T-cell (primary cell): ENCODE data around the gene IL17B. TPM values are rescaled to one million over a fixed set of nuclear protein-coding genes. Genes with fewer than 3 reads are reported as not detected.

Experiments used
- ATAC-seq, 4 experiments: fragments of 200-7000 bp in 3 of 4; fragments of 150-1000 bp in 1 of 4; cut with Tn5 transposase; replicated peaks in 1 of 4; 1 replicate in 3 of 4; 2 replicates in 1 of 4; pipeline ENCODE4 v1.10.0; 2021; ENCODE audit warnings: moderate library complexity in 3 of 4, mild to moderate bottlenecking in 2 of 4, moderate number of reproducible peaks in 1 of 4
- CTCF ChIA-PET, 2 donors: fragments of 300-600 bp; sonication (Branson Sonifier 250); formaldehyde crosslinking; loops; one replicate each; lab custom pipeline; 2022; ENCODE audit warnings: antibody characterized with exemption in 2 of 2; lab: Charles Lee
- POLR2A ChIA-PET, 2 donors: fragments of 300-600 bp; sonication (Branson Sonifier 250); formaldehyde crosslinking; loops; one replicate each; lab custom pipeline; 2022; ENCODE audit warnings: antibody characterized with exemption in 2 of 2; lab: Charles Lee
- DNase-seq, 35 experiments: peaks; one replicate each; pipeline versions ENCODE4 v3.0.0 to v3.0.0-alpha.2; 2013 to 2023
- H3K27ac ChIP-seq: one replicate; pipeline ENCODE4 v1.5.1; 2013; ENCODE audit warnings: low read length
- H3K27me3 ChIP-seq, 2 experiments: replicated peaks in 1 of 2; 1 replicate in 1 of 2; 2 replicates in 1 of 2; pipeline versions ENCODE4 v1.6.1 to v1.7.0; 2013; ENCODE audit warnings: low read length in 1 of 2, mixed read lengths in 1 of 2; ENCODE audit not compliant: control insufficient read depth in 2 of 2, insufficient read depth in 2 of 2; ENCODE audit errors: extremely low read depth in 1 of 2
- H3K36me3 ChIP-seq, 2 donors: 1 replicate in 1 of 2; 2 replicates in 1 of 2; pipeline versions ENCODE4 v1.6.1 to v1.7.0; 2013; ENCODE audit warnings: low read length in 1 of 2; ENCODE audit not compliant: control insufficient read depth in 2 of 2, insufficient read depth in 1 of 2; ENCODE audit errors: extremely low read depth in 1 of 2
- H3K4me1 ChIP-seq, 2 experiments: 1 replicate in 1 of 2; 2 replicates in 1 of 2; pipeline versions ENCODE4 v1.6.1 to v1.7.0; 2013; ENCODE audit warnings: low read length in 2 of 2, mixed read lengths in 1 of 2; ENCODE audit not compliant: insufficient read depth in 2 of 2, control insufficient read depth in 1 of 2; ENCODE audit errors: extremely low read depth in 1 of 2
- H3K4me3 ChIP-seq, 2 donors: 1 replicate in 1 of 2; 2 replicates in 1 of 2; pipeline versions ENCODE4 v1.5.1 to v1.7.0; 2013; ENCODE audit warnings: mild to moderate bottlenecking in 2 of 2, low read length in 1 of 2, moderate library complexity in 1 of 2; ENCODE audit not compliant: control insufficient read depth in 1 of 2; ENCODE audit errors: extremely low read depth in 1 of 2
- H3K9me3 ChIP-seq: 2 replicates; pipeline ENCODE4 v1.7.0; 2013
- H3K27ac Mint-ChIP-seq, 2 donors: one replicate each; pipeline ENCODE4 v1.8.0; 2020 to 2021; ENCODE audit warnings: mild to moderate bottlenecking in 2 of 2, mixed read lengths in 2 of 2
- H3K27me3 Mint-ChIP-seq, 2 donors: one replicate each; pipeline ENCODE4 v1.8.0; 2021 to 2022; ENCODE audit warnings: mixed read lengths in 2 of 2
- H3K36me3 Mint-ChIP-seq: one replicate; pipeline ENCODE4 v1.8.0; 2021; ENCODE audit warnings: mixed read lengths
- H3K4me1 Mint-ChIP-seq, 3 donors: one replicate each; pipeline ENCODE4 v1.8.0; 2020 to 2022; ENCODE audit warnings: mixed read lengths in 3 of 3, mild to moderate bottlenecking in 1 of 3
- H3K4me3 Mint-ChIP-seq, 3 donors: one replicate each; pipeline ENCODE4 v1.8.0; 2020 to 2022; ENCODE audit warnings: mild to moderate bottlenecking in 3 of 3, mixed read lengths in 3 of 3, moderate library complexity in 3 of 3
- H3K9me3 Mint-ChIP-seq, 3 donors: one replicate each; pipeline ENCODE4 v1.8.0; 2020 to 2022; ENCODE audit warnings: mixed read lengths in 3 of 3
- WGBS: methylation state at CpG from one replicate; pipeline ENCODE4 v1.1.5; 2013; ENCODE audit warnings: missing lambda C conversion rate; ENCODE audit not compliant: insufficient coverage; 5-methylcytosine and 5-hydroxymethylcytosine counted together
- total RNA-seq, 35 experiments: library from RNA in 6 of 35; stranded (reverse) in 6 of 35; fragments of 120-200 nt in 1 of 35; gene quantifications; one replicate each; pipeline versions ENCODE4 v1.2.1 to v1.2.4 and lab custom pipeline; 2013 to 2026

The IL17B gene
- total RNA-seq, 5 donors from 2014 or later (not counting 1 experiment from before 2014, with no cell fraction given), result not detected

DNA sequence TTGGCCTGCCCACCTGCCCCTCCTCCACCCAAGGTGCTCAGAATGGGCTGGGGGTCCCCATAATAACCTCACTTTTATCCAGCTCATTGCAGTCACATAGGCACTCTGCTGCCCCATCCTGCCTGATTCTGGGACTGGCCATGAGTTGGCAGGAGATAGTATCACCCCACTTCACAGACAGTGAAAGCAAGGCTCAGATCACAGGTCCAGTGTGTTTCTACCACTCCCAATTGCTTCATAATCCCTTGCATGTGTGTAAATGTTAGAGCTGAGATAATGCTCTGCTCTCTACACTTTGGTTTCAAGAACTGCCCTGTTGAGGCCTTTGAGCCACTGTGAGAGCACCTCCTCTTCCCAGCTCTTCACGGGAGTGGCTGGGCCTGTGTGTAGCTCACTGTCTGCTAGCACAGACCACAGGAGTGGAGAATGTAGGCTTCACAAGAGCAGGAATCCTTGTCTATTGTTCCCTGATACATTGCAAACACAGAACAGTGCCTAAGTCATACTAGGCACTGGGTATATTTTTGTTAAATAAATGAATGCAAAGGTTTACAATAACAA is 12.8 kb downstream of the IL17B start:
- ATAC-seq, result no peak
- H3K27ac Mint-ChIP-seq, result no peak overlapping the region
- no CpG with 5 or more reads among the region's 1 CpG for WGBS

DNA sequence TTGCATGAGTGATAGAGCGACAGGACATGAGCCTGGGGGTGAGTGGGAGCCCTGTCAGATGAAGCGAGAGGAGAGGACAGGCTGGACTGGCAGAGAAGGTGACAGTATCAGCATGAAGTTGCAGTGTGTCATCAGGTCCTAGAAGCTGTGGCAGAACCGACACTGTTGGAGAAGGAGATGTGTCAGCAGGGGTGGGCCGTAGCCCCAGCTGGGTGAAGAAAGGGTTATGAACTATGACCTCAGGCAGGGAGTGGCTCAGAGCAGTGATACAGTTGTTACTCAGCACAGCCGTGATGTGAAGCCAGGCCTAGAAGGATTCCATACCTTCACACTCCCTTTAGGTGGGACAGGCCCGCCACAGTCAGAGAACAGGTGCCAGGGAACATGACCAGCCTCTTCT is 13.7 kb downstream of the IL17B start:
- H3K4me3 Mint-ChIP-seq, result no peak overlapping the region
- H3K4me3 ChIP-seq, result no peak overlapping the region
- no peaks in the 10 kb centered on the region for H3K9me3 ChIP-seq
- ChIA-PET CTCF (interaction anchor here (0.8 to 3.8 kb wide), 3 partner anchors 12 to 48 kb away, joined by 3 to 16 read pairs (median 5); no protein-coding TSS in a partner anchor), POLR2A (no interaction called here)
- DNase-seq, result no peak
- ATAC-seq, result no peak
- H3K9me3 Mint-ChIP-seq, result no peaks in the 10 kb centered on the region
- H3K27me3 ChIP-seq, result no peaks in the 10 kb centered on the region
- no peaks in the 10 kb centered on the region for H3K27me3 Mint-ChIP-seq
- H3K27ac ChIP-seq, result no peak overlapping the region
- peaks cover 8 to 18% of the 10 kb centered on the region in 2 experiments for H3K4me1 ChIP-seq
- 89% methylated on average over 3 of the region's 6 CpGs for WGBS
- H3K36me3 ChIP-seq, result peaks cover 0 to 12% of the 10 kb centered on the region in 2 donors
- H3K36me3 Mint-ChIP-seq, result peaks cover 9% of the 10 kb centered on the region
- H3K27ac Mint-ChIP-seq, result no peak overlapping the region
- H3K4me1 Mint-ChIP-seq, result peaks cover 28 to 44% (median 30%) of the 10 kb centered on the region in 3 donors

More for the DNA sequence above, 12.8 kb downstream of the IL17B start:
- Histone ChIP-seq H3K4me1 (peaks cover 0 to 13% of the 10 kb centered on the region in 2 experiments), H3K27ac (no peak overlapping the region), H3K9me3 (no peaks in the 10 kb centered on the region), H3K27me3 (no peaks in the 10 kb centered on the region), H3K36me3 (peaks cover 0 to 12% of the 10 kb centered on the region in 2 donors), H3K4me3 (no peak overlapping the region)
- Mint-ChIP-seq H3K4me1 (peaks cover 20 to 37% (median 23%) of the 10 kb centered on the region in 3 donors), H3K36me3 (peaks cover 9% of the 10 kb centered on the region), H3K9me3 (no peaks in the 10 kb centered on the region), H3K27me3 (no peaks in the 10 kb centered on the region), H3K4me3 (no peak overlapping the region)
- ChIA-PET POLR2A (interaction anchor here (0.5 to 0.6 kb wide), 3 partner anchors 173 to 1799 kb away, joined by 3 to 7 read pairs (median 4); no protein-coding TSS in a partner anchor), CTCF (interaction anchor here (0.6 to 3.8 kb wide), 10 partner anchors 9 to 191 kb away, joined by 3 to 24 read pairs (median 6); partner anchors contain the start of gene PCYOX1L (in 1 of the 2))
- no peak for DNase-seq

- H3K27ac Mint-ChIP-seq, result peak overlapping the region in 1 of 2 donors; percentile 65
Observed at GRCh38 chr5:149364719-149365118, 14.4 kb downstream of the IL17B start.

GRCh38 chr5:149363936-149364335 is 15.2 kb downstream of the IL17B start:
- no peak overlapping the region for H3K4me3 ChIP-seq
- 95% methylated on average over 9 of the region's 9 CpGs for WGBS
- Mint-ChIP-seq H3K36me3 (peaks cover 9% of the 10 kb centered on the region), H3K9me3 (no peaks in the 10 kb centered on the region), H3K27ac (peak overlapping the region in 1 of 2 donors; percentile 65), H3K4me1 (peaks cover 42 to 59% (median 43%) of the 10 kb centered on the region in 3 donors), H3K27me3 (no peaks in the 10 kb centered on the region), H3K4me3 (no peak overlapping the region)
- DNase-seq, result no peak
- H3K27me3 ChIP-seq, result no peaks in the 10 kb centered on the region
- ATAC-seq, result no peak
- peaks cover 0 to 12% of the 10 kb centered on the region in 2 donors for H3K36me3 ChIP-seq
- ChIA-PET POLR2A (no interaction called here), CTCF (no interaction called here)
- no peaks in the 10 kb centered on the region for H3K9me3 ChIP-seq
- peaks cover 18 to 32% of the 10 kb centered on the region in 2 experiments for H3K4me1 ChIP-seq
- no peak overlapping the region for H3K27ac ChIP-seq

More at GRCh38 chr5:149364719-149365118, 14.4 kb downstream of the IL17B start:
- ATAC-seq (no peak), DNase-seq (no peak)
- POLR2A ChIA-PET, result no interaction called here
- H3K27me3 Mint-ChIP-seq, result no peaks in the 10 kb centered on the region
- Histone ChIP-seq H3K4me3 (no peak overlapping the region), H3K27me3 (no peaks in the 10 kb centered on the region), H3K27ac (no peak overlapping the region), H3K36me3 (peaks cover 0 to 12% of the 10 kb centered on the region in 2 donors), H3K4me1 (peaks cover 12 to 24% of the 10 kb centered on the region in 2 experiments), H3K9me3 (no peaks in the 10 kb centered on the region)
- H3K4me1 Mint-ChIP-seq, result peaks cover 35 to 51% (median 37%) of the 10 kb centered on the region in 3 donors
- 100% methylated on average over 2 of the region's 2 CpGs for WGBS
- peaks cover 9% of the 10 kb centered on the region for H3K36me3 Mint-ChIP-seq
- CTCF ChIA-PET, result interaction anchor here in 1 of 2 donors (3.8 kb wide), 1 partner anchor 12 kb away, joined by 16 read pairs; no protein-coding TSS in a partner anchor
- H3K4me3 Mint-ChIP-seq, result no peak overlapping the region
- H3K9me3 Mint-ChIP-seq, result no peaks in the 10 kb centered on the region

DNA sequence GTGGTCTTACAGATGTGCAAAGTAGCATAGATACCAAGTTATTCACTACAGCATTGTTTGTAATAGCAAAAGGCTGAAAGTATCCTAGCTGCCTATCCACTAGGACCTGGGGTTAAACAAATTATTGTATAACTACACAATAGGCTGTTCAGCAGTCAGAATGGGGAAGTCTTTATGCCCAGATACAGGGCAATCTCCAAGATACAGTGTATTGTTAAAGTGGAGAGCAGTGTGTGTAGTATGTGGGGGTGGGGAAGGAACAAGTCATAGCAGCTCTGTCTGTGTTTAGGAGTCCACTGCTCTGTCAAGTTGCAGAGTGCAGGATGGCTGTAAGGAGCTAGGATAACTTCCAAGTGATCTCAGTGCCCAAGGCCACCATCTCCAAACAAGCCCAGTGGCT is 15.7 kb downstream of the IL17B start:
- Histone ChIP-seq H3K27ac (no peak overlapping the region), H3K4me3 (no peak overlapping the region), H3K9me3 (no peaks in the 10 kb centered on the region), H3K36me3 (peaks cover 0 to 12% of the 10 kb centered on the region in 2 donors), H3K4me1 (peaks cover 22 to 38% of the 10 kb centered on the region in 2 experiments), H3K27me3 (no peaks in the 10 kb centered on the region)
- ChIA-PET CTCF (no interaction called here), POLR2A (interaction anchor here in 1 of 2 donors (0.7 kb wide), 1 partner anchor 1142 kb away, joined by 3 read pairs; no protein-coding TSS in a partner anchor)
- Mint-ChIP-seq H3K9me3 (no peaks in the 10 kb centered on the region), H3K27me3 (no peaks in the 10 kb centered on the region), H3K36me3 (peaks cover 9% of the 10 kb centered on the region), H3K27ac (no peak overlapping the region), H3K4me1 (peaks cover 47 to 63% (median 48%) of the 10 kb centered on the region in 3 donors), H3K4me3 (no peak overlapping the region)
- DNase-seq, result no peak
- no peak for ATAC-seq

DNA sequence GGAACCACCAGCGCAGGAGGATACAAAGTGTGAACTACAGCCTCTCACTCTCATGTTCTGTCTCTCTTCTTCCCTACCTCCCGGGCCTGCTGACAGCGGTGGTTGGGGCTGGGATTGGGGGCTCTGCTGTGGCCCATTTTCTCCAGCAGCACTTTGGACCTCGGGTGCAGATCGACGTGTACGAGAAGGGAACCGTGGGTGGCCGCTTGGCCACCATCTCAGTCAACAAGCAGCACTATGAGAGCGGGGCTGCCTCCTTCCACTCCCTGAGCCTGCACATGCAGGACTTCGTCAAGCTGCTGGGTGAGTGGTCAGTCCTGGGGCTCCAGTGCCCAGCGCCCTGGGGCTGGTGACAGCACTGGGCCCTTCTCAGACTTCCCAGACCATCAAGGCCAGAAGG is 16.6 kb downstream of the IL17B start:
- DNase-seq, result no peak
- H3K27me3 ChIP-seq, result no peaks in the 10 kb centered on the region
- peaks cover 9% of the 10 kb centered on the region for H3K36me3 Mint-ChIP-seq
- H3K27ac ChIP-seq, result no peak overlapping the region
- H3K4me1 ChIP-seq, result peaks cover 22 to 38% of the 10 kb centered on the region in 2 experiments
- H3K4me1 Mint-ChIP-seq, result peaks cover 43 to 62% (median 43%) of the 10 kb centered on the region in 3 donors
- ATAC-seq, result no peak
- H3K36me3 ChIP-seq, result peaks cover 0 to 12% of the 10 kb centered on the region in 2 donors
- no peak overlapping the region for H3K4me3 ChIP-seq
- H3K9me3 Mint-ChIP-seq, result no peaks in the 10 kb centered on the region
- H3K9me3 ChIP-seq, result no peaks in the 10 kb centered on the region
- no peaks in the 10 kb centered on the region for H3K27me3 Mint-ChIP-seq
- POLR2A ChIA-PET, result interaction anchor here in 1 of 2 donors (0.7 kb wide), 1 partner anchor 1143 kb away, joined by 3 read pairs; no protein-coding TSS in a partner anchor
- CTCF ChIA-PET, result no interaction called here
- 98% methylated on average over 8 of the region's 12 CpGs for WGBS
- H3K4me3 Mint-ChIP-seq, result no peak overlapping the region
- H3K27ac Mint-ChIP-seq, result peak overlapping the region in 1 of 2 donors; percentile 70
